ENCODE results near the gene ZNF200. TPM values are rescaled to one million over a fixed set of nuclear protein-coding genes. Genes with fewer than 3 reads are reported as not detected.
"Not testable (repeated sequence)": the region's sequence is repeated elsewhere in the genome, so short reads cannot be mapped to it uniquely, and the experiment has no call there.

Gene ZNF200
- polyA plus RNA-seq, 1 experiment, result 4.0 TPM

- Histone ChIP-seq H3K36me3 (ENCODE audit: control insufficient read depth, insufficient read depth, low read length) (no peaks in the 10 kb centered on the region), H3K27me3 (ENCODE audit: control insufficient read depth, insufficient read depth, low read length) (no peaks in the 10 kb centered on the region), H3K4me3 (ENCODE audit: low read depth, low read length) (no peak overlapping the region)
- DNase-seq (ENCODE audit: low read depth), result no peak
- CTCF ChIA-PET, result interaction anchor here (1.2 kb wide), 1 partner anchor 10 kb away, joined by 3 read pairs; no protein-coding TSS in a partner anchor
- POLR2A ChIA-PET, result no interaction called here
- no peak for TF ChIP-seq CTCF (IDR thresholded peaks at IDR 0.05; ENCODE audit: insufficient read depth, low read depth, low read length)
These were observed 23.0 kb downstream of the ZNF200 start for GRCh38 chr16:3212006-3212405.

GRCh38 chr16:3207086-3207953 lies 27.6 kb downstream of the ZNF200 start:
- no peak for TF ChIP-seq CTCF (IDR thresholded peaks at IDR 0.05; ENCODE audit: insufficient read depth, low read depth, low read length)
- CTCF ChIA-PET, result no interaction called here

GRCh38 chr16:3205939-3206338 lies 29.0 kb downstream of the ZNF200 start:
- H3K4me3 ChIP-seq (ENCODE audit: low read depth, low read length); DNase-seq (ENCODE audit: low read depth); H3K36me3 ChIP-seq (ENCODE audit: control insufficient read depth, insufficient read depth, low read length); CTCF ChIA-PET; H3K27me3 ChIP-seq (ENCODE audit: control insufficient read depth, insufficient read depth, low read length); POLR2A ChIA-PET: not testable (repeated sequence)

More at GRCh38 chr16:3207086-3207953, 27.6 kb downstream of the ZNF200 start:
- no peaks in the 10 kb centered on the region for H3K36me3 ChIP-seq (ENCODE audit: control insufficient read depth, insufficient read depth, low read length)
- H3K27me3 ChIP-seq (ENCODE audit: control insufficient read depth, insufficient read depth, low read length), result no peaks in the 10 kb centered on the region; the same call in 1 of the 2 replicates
- DNase-seq (ENCODE audit: low read depth), result no peak
- H3K4me3 ChIP-seq (ENCODE audit: low read depth, low read length), result no peak overlapping the region
- POLR2A ChIA-PET, result no interaction called here

GRCh38 chr16:3202903-3203539 lies 31.9 kb downstream of the ZNF200 start:
- Histone ChIP-seq H3K36me3 (ENCODE audit: control insufficient read depth, insufficient read depth, low read length) (no peaks in the 10 kb centered on the region), H3K27me3 (ENCODE audit: control insufficient read depth, insufficient read depth, low read length) (peaks cover 2% of the 10 kb centered on the region), H3K4me3 (ENCODE audit: low read depth, low read length) (no peak overlapping the region)
- CTCF ChIA-PET, result interaction anchor here (0.9 to 1.2 kb wide), 2 partner anchors 9 to 64 kb away, joined by 3 read pairs; no protein-coding TSS in a partner anchor
- no peak for TF ChIP-seq CTCF (IDR thresholded peaks at IDR 0.05; ENCODE audit: insufficient read depth, low read depth, low read length)
- no peak for DNase-seq (ENCODE audit: low read depth)
- POLR2A ChIA-PET, result no interaction called here

GRCh38 chr16:3198334-3199072 lies 36.5 kb downstream of the ZNF200 start:
- ChIA-PET POLR2A (no interaction called here), CTCF (no interaction called here)
- Histone ChIP-seq H3K4me3 (ENCODE audit: low read depth, low read length) (no peak overlapping the region), H3K36me3 (ENCODE audit: control insufficient read depth, insufficient read depth, low read length) (no peaks in the 10 kb centered on the region), H3K27me3 (ENCODE audit: control insufficient read depth, insufficient read depth, low read length) (peaks cover 2% of the 10 kb centered on the region)
- DNase-seq (ENCODE audit: low read depth), result no peak
- TF ChIP-seq CTCF (IDR thresholded peaks at IDR 0.05; ENCODE audit: insufficient read depth, low read depth, low read length), result no peak

GRCh38 chr16:3197694-3198333 lies 37.1 kb downstream of the ZNF200 start:
- H3K36me3 ChIP-seq (ENCODE audit: control insufficient read depth, insufficient read depth, low read length); POLR2A ChIA-PET; H3K4me3 ChIP-seq (ENCODE audit: low read depth, low read length); CTCF ChIA-PET; DNase-seq (ENCODE audit: low read depth); H3K27me3 ChIP-seq (ENCODE audit: control insufficient read depth, insufficient read depth, low read length): not testable (repeated sequence)
